Ecto neural progenitor cell (in vitro differentiated cells): ENCODE data around the gene LCN10.

Experiments
- DNase-seq: peaks from one replicate; pipeline ENCODE4 v3.0.0-alpha.2; 2018; ENCODE audit warnings: low spot score

Gene LCN10

DNA sequence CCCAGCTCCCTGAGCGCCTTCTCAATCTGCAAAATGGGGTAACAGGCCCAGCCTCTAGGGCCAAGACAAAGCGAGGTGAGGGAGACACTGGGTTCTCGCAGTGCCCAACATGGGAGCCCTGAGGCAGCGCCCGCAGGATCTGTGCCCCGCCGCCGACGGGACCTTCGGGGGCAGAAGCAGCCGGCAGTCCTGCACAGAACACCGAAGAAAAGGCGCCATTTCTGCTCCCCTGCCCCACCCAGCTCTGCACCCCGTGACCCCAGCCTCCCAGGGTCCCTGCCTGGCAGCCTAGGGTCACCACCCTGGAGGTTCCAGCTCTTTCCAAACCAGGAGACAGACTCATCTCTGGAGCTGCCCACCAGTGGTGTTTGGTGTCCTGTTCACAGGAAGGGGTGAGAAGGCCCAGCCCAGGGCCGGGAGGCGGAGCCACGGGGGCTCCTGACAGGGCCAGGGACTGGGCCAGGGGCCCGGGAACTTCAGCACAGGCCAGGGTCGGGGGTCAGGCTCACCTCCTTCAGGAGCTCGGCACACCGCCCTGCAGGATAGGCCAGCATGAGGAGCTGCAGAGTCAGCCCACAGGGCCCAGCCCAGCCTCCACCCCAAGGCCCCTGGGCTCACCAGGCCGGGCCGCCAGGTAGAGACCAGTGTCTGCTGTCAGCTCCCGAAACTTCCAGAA is 12.0 kb upstream of the LCN10 start:
- DNase-seq = no peak

DNA sequence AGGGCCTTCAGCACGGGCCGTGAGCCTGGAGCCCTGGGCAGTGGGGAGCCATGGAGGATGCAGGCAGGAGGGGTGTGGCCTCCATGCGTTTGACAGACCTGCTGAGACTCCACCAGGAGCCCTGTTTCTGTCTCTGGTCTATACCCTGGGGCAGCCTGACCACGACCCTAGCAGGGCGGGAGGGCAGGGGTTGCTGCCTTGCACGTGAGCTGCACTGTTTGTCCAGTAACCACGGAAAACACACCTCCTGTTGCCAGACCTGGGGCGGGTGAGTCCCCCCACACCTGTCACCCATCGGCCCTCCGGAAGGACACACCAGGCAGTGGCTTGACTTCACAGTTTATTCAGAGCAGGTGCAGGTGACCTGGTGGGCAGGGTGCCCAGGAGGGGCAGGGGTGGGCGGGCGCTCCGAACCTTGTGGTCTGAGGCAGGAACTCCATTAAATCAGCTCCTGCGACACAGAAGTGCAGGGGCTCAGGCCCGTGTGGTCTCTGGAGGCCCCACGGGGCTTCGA is 11.4 kb upstream of the LCN10 start:
- no peak for DNase-seq

DNA sequence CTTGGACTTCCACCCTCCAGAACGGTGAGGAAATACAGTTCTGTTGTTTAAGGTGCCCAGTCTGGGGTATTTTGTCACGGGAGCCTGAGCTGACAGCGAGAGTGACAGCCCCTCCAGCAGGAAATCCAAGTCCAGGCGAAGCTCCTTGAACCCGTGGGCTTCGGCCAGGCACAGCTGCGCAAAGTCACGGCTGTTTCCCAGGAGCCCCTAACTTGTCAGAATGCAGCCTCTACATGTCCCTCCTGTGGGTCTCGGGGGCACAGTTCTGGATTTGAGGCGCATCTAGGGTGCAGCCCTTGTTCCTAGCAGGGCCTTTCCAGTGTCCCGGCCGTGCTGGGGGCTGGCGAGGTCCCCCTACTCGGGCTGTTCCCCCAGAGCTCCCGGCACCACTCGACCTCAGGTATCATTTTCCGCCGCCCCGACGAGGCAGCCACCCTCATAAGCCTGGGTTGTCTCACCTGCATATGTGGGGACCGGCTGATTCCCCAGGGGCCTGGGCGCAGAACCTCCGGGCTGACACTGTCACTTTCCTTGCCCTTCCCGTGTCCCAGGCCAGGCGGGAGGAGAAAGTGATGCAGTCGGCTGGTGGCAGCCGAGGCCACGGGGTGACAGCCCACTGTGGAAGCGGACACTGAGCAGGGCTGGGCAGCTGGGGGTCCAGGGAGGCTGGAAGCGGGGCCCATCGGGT is 10.8 kb upstream of the LCN10 start:
- DNase-seq = no peak

DNA sequence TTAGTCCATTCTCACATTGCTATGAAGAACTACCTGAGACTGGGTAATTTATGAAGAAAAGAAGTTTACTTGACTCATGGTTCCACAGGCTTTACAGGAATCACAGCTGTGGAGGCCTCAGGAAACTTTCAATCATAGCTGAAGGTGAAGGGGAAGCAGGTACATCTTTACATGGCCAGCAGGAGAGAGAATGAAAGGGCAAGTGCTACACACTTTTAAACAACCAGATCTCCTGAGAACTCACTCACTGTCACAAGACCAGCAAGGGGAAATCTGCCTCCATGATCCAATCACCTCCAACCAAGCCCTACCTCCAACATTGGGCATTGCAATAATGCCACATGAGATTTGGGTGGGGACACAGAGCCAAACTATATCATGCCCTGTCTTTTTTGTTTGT is 9.1 kb upstream of the LCN10 start:
- no peak for DNase-seq

DNA sequence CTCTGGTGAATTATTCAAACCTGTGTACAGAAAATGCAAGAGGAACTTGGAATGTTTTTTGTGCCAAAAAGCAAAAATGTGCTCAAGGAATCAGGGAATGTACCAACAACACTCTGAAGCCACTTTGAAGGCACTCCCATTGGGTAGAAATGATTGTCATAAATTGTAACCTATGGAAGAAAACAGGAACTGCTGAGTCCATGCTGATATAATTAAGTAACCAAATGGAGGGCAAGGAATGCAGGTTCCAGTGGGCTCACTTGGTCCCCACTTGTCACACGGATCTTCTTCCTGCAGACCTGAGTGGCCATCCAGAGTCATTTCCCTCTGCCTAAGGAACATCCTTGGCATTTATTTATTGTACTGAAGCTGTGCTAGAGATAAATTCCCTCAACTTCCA is 8.5 kb upstream of the LCN10 start:
- DNase-seq = no peak

DNA sequence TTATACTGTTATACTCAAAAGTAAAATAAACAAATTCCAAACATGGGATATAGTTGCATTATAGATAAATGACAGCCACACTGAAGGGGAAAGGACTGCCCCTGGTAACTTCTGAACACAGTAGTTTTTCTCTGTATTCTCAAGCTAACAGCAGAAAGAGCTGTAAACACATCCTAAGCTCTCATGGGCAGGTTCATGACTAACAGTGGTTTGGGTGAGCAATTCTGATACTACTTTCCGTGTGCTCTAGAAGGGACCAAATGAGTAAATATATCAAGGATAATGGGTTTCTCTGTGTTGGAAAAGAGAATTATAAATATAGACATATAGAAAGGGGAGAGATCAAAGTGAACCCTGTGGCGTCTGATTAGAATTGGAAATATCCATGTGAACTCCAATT is 7.8 kb upstream of the LCN10 start:
- DNase-seq = no peak

DNA sequence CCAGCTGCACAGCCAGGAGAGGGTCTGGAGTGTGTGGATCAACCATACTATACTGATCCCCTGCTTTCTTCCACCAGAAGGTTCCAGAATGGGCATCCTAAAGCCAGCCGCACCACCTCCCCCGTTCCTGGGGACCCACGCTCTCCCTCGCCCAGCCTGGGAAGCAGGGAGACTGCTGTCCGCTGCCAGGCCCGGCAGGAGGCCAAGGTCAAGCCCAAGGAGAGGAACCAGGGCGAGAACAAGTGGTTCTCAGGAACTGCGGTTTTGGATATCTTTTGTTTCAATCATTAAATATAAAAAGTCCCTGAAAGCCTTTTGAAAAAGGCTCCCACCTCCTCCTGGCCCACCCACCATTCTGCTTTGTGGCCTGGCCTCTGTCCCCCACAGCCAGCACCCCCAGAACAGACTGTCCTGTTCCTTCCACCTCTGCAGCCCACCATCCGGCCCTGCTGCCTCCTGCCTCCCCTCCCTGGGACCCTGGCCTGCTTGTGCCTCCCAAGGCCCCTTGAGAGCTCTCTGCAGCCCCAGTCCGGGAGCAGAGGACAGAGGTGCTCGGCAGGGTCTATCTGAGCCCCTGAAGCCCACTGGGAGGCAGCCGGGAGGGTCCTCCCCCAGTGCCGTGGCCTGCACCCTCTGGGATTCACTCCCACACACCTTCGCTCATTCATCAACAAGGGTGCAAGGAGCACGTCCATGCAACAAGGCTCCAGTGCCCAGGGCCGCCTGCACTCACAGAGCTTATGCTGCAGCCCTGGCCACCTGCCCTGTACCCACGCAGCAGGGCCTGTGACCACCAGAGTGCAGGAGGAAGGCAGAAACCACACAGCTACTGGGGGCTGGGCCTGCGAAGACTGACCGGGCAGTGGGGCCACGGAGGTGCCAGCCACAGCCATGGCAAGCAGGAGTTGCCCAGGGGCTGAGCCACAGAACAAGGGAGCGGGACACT is 6.2 kb upstream of the LCN10 start:
- DNase-seq = no peak

DNA sequence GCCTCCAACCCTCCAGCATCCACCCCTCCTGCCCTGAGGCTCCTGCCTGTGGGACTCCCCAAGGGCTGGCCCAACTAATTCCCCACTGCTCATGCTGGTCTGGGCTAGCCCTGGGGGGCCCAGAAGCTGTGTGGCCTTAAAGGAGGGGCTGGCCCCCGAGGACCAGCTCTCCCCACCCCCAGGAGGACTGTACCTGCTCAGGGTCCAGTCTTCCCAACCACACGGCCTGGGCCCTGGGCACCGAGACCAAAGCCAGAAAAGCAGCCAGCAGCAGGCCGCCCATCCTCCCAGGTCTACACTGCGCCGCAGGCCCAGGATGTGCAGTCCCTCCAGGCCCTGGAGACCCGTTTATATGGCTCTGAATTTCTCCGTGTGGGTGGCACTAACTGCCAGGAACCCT is 5.5 kb upstream of the LCN10 start, which contains the start of gene LCN6:
TSS of gene LCN6 (minus strand) at position 325 of the 400 bp plus-strand sequence. CDS start at position 283, 42 bp downstream.
- no peak for DNase-seq

DNA sequence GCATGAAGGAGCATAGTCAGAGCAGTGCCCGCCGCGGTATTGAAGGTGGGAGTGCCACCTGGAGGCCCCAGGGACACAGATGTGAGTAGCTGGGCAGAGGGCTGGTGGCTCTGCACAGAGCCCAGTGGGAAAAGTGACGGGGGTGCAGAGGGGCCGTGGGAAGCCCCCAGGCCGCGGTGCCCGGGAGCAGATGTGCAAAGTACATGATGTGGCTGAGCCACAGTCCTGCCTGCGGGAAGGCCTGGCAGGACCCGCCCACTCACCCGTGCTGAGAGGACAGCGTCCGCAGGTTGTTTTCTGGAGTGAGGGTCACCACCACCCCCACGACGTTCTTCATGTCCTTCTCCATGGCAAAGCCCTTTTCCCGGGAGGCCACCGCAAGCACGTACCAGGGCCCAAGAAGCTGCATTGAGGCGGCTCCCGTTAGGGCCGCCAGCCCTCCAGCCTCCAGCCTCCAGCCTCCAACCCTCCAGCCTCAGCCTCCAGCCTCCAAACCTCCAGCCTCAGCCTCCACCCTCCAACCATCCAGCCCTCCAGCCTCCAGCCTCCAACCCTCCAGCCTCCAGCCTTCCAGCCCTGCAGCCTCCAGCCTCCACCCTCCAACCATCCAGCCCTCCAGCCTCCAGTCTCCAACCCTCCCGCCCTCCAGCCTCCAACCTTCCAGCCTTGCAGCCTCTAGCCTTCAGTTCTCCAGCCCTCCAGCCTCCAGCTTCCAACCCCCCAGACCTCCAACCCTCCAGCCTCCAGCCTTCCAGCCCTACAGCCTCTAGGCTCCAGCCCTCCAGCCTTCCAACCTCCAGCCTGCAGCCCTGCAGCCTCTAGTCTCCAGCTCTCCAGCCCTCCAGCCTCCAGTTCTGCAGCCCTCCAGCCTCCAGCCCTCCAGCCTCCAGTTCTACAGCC is 4.7 kb upstream of the LCN10 start:
- DNase-seq = no peak

DNA sequence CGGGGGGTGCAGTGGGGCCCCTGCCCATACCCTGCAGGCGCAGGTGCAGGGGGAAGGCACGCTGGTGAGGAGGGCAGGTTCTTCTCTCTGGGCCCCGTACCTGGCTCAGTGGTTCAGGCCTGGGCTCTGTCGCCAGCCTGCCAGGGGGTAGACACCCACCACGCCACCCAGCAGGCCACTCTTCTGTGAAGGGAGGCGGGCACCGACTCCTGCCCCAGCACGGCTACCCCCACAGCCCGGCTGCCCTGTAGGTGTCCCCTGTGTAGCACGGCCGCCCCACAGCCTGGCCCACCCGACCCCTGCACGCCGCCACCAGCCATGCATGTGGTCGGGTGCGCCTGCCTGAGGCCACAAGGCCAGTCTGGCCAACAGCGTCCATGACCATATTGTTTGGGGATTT is 3.9 kb upstream of the LCN10 start:
- no peak for DNase-seq

DNA sequence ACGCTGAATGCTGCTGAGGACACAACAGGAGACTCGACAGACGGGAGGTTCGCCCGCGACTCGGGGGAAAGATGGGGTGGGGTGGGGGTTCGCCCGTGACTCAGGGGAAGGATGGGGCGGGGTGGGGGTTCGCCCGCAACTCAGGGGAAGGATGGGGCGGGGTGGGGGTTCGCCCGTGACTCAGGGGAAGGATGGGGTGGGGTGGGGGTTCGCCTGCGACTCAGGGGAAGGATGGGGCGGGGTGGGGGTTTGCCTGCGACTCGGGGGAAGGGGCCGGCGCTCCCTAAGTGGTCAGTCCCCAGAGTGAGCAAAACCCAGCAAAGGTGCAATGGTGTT is 3.4 kb upstream of the LCN10 start:
- DNase-seq = no peak

DNA sequence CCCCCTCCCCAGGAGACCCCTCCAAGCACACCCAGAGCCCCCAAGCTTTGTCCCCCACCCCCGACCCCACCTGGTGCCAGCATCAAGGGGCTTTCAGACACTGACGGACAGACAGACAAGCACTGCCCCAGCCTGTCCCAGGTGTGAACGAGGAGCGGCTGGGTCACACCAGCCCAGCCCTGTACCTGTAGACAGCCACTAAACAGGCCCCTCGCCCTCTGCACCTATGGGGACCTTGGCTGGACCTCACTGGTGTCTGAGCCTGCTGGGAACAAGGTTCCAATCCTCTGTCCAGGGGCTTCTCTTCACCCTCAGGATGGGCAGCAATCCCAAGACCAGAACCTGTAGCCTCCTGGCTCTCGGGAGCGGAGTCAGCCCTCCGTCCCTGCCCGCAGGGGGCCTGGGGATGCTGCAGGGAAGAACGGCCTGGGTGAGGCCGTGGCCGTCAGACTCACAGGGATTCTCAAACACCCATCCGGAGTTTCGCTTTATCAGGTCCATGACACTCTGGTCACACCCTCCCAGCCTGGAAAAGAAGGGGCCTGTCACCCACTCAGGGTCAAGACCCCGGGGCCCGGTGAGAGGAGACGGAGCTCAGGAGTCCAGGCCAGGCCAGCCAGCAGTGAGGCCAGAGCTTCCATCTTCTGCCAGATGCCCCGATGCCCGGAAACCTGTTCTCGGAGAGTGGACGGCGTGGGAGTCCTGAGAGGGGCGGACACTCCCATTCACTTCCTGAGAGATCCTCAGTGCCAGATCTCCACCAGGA is 2.8 kb upstream of the LCN10 start:
- DNase-seq = no peak

DNA sequence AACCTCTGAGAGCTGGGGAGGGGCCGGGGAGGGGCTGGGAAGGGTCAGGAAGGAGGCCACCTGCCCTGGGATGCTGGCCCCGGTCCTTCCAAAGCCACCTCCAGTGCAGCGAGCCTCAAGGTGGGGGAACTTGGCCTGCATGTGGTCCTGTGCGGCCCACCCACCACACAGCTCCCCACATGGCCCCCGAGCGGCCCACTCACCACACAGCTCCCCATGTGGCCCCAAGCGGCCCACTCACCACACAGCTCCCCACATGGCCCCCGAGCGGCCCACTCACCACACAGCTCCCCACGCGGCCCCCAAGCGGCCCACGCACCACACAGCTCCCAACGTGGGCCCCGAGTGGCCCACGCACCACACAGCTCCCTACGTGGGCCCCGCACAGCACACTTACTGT is 2.0 kb upstream of the LCN10 start:
- DNase-seq = no peak

DNA sequence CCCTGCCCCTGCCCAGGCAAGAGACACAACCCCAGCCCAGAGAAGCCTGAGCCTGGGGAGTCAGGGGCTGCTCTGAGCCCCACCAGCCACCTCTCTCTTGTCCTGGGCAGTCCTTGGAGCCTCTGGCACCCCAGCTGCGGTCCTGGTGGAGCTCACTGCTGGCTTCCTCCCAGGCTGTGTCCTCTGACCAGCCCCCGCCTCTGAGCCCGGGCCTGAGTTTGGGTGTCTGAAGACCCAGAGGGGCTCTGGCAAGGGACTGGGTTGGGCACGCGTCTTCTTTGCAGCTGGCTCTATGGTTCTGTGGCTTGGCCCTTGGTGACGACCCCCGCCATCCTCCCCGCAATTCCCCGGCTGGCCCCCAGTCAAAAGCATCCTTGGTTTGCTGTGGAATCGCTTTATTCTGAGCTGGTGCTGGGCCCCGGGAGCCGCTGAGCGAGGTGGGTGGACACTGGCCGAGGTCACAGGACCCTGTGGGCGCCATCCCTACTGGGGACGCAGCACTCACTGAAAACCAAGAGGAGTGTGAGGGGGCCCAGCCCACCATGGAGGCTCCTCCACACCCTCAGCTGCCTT is 985 bp upstream of the LCN10 start:
- no peak for DNase-seq

DNA sequence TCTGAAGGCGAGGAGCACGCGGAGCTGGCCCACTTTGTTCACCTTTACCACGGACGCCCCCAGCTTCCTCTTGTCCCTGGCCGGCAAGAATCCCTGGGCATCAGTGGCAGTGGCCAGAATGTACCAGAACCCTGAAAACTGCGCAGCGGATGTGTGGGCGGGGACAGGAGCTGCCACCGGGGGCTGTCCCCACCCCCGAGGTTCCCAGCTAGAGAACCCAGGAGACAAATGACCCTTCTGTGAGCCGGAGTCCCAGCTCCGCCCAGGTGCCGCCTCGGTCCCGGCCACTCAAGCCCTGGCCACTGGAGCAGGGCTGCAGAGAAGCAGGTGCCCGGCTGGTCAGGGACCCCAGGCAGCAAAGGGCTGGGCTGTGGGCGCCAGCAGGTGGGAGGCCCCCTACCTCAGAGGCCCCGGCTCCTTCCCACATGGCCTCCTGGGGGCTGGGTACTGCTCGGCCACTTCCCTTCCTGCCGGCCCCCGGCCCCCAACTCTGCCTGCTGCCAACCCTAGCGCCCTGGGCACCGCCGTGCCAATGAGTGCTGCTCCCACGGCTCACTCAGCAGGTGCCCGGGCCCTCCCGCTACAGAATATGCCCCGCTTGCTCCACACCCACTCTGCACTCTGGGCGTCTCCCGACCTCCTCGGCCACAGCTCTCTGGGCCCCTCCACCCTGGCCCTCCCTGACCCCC is 713 bp downstream of the LCN10 start:
- DNase-seq = no peak

DNA sequence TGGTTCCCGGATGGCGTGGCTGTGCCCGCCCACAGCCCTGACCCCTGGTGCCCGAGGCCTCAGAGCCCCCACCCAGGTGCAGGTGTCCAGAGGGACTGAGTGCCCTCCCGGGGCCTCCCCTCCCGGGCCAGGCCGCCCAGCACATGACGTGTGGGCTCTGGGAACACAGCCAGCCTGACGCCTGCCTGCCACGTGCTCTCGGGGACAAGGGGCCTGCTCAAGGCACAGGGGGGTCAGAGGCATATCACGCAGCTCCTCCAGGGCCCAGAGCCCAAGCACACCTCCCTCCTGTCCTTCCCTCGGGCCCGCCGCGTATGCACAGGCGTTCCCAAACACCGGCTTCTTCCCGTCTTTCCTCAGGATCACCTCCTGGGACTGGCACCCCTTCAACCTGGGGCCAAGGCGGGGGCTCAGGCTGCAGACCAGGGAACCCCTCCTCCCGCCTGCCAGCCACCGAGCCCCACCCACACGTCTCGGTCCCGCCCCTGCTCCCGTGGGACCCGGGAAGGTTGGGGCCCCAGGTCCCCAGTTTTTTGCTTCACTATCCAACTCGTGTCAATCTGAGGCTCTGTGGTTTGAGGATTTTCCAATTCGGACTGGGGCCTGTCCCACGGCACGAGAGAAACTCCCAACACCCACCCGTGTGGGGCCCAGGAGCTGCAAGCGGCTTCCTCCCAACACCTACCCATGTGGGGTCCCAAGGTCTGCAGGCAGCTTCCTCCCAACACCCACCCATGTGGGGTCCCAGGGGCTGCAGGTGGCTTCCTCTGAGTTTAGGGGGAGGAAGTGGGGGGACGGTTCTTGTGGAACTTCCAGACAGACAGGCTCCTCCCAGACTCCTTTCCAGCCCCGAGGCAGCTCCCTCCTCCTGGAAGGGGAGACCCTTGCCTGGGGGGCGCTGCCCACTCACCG is 1.5 kb downstream of the LCN10 start:
- DNase-seq = no peak

DNA sequence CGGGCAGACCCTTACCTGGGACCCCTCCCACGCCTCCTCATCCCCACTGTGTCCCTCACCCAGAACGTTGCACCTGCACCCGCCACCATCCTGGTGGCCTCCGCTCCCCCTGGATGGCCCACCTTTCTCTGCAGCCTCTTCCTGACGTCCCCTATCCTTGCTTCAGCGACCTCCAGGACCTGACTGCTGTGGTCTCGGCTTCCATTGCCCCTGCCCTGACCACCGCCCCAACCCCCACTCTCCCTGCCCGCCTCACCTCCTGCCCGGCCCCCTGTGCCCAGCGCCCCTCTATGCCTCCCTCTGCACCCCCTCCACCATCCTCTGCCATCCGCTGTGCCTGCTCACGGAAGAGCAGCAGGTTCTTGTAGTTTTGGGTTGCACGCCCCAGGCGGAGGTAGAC is 2.2 kb downstream of the LCN10 start:
- DNase-seq = no peak

DNA sequence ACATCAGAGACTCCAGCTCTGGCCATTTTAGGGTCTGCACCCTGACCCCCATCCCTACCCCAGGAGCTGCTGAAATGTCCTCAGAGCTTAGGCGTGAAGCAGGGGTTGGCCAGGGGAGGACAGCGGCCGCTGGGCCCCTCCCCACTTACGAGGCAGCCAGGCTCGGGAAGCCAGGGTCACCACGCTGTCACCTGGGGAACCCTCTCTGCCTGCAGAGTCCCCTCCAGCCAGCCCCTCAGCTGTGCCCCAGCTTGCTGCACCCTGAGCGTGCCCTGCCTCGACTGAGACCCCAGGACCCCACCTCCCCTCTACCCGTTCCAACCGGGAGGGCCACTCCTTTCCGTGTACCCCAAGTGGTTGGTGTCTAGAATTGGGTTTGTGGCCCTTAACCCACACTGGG is 2.7 kb downstream of the LCN10 start:
- no peak for DNase-seq

DNA sequence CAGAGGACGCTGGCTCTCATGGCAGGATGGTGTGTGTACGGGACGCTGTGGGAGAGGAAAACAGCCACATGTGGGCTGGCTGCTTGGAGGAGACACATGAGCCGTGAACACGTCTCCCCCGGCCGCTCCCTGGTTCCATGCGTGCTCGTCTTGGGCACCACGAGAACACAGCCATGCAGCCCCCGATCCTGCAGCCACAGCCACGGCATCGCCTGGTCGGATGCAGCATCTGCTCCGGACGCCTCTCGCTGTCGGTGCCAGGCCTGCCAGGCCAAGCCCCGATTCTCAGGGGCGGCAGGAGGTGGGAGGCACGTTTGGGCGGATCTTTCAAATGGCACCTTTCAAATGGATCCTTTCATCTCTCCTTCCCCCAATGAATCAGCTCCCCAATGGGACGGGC is 3.2 kb downstream of the LCN10 start:
- no peak for DNase-seq
